GM21367 (cell line): ENCODE measurements around the gene ADAMTS2.
"Not testable (repeated sequence)": the region's sequence is repeated elsewhere in the genome, so short reads cannot be mapped to it uniquely, and the experiment has no call there.

Experiments used
- ATAC-seq: cut with Tn5 transposase; IDR thresholded peaks from one replicate; pipeline ENCODE4 v1.9.1; 2021; ENCODE audit not compliant: unreplicated experiment

ADAMTS2 gene

DNA sequence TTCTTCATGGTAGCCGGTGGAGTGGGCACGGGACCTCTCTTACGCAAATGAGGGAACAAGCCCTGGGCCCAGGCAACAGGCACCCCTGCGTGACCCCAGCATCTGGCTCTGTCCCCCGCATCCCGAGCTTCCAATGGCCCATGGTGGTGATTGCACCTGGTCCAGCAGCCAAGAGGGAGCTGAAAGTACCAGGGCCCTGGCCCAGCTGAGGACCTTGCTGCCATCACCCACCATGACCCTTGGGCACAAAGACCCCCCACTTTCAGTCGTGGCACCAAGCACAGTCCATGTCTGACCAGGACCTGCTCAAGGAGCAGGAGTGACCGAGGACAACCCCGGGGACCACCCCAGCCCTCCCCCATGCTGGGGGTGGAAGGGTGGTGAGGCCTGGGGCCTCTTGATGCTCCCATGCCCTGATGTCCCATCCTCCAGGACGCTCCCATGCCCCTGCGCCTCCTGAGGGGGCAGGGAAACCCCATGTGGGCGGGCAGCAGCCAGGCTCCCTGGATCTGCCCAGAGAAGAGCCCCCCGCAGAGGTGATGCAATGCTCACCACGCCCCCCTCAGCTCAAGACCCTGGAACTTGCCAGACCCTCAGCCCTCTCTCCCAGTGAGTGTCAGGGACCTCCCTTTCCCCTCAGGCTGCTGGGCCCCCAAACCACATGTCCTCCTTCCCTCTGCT is 123.9 kb downstream of the ADAMTS2 start:
- ATAC-seq = no peak

DNA sequence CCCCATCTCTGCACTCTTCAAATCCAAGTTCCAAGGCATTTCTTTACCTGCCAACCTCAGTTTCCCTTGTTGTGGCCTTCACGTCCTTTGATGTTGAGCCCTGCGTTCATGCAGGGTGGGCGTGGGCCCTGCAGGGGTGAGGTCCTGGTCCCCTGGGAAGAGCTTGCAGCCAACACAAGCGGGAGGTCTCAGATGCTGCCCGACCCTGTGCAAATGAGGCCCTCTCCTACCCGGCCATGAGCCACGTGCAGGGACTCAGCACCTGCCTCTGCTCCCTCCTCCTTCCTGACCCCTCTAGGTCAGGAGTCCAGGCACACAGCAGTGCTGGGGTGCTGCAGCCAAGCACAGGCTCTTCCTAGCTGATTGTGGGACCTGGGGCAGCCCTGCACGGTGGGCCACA is 124.5 kb downstream of the ADAMTS2 start:
- no peak for ATAC-seq

DNA sequence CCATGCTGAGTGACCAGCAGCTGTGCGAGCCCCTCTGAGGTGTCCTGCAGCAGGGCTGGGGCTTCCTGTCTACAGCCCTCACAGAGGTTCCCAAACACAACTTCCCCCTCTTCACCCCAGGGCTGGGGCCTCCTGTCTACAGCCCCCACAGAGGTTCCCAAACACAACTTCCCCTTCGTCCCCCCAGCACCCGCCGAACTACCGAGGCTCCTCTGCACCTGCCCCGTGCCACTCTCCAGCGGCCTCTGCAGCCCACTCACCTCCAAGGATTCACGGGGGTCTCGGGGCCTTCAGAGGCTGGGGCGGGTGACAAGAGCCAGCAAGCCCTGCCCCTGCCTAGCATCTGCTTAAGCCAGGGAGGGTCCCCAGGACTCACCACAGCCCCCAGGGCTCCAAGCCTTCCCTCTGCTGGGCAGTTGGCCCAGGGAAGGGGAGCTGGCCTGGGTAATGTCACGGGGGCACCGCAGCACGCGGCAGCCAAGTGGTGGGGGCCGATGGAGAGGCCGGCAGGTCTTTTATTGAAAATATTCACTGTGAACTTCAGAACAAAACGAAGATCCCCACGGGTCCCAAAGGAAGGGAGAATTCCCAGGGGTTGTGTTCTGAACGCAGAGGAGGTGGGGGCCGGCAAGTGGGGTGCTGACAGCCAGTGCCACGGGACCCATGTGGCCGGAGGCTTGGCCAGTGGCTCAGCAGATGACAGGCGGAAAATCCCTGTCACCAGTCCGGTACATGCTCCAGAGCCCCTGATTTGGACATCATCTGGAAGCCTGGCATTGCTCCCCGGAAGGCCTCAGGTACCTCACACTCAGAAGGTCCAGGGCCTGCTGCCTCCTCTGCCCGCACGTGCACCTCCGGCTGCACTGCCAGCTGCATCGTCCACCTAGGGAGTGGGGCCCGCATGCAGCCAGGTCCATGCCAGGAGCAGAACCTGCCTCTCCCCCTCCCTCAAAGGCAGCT is 125.3 kb downstream of the ADAMTS2 start:
- no peak for ATAC-seq

DNA sequence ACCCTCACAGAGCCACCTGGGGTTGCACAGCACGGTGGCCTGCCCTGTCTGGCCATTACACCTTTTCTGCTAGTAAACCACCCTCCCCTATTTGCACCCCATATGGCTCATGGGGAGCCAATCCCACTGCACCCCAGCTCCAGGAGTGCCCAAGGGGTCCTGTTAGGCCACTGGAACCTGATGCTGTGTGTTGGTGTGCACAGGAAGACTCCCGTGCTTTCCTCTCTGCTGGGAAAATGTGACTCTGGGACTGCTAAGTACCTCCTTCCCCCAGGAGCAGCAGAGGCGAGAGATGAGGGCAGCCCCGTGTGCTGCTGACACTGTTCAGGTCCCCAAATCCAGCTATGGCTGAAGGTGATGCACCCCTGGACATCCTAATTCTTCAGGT is 126.3 kb downstream of the ADAMTS2 start:
- ATAC-seq = no peak

DNA sequence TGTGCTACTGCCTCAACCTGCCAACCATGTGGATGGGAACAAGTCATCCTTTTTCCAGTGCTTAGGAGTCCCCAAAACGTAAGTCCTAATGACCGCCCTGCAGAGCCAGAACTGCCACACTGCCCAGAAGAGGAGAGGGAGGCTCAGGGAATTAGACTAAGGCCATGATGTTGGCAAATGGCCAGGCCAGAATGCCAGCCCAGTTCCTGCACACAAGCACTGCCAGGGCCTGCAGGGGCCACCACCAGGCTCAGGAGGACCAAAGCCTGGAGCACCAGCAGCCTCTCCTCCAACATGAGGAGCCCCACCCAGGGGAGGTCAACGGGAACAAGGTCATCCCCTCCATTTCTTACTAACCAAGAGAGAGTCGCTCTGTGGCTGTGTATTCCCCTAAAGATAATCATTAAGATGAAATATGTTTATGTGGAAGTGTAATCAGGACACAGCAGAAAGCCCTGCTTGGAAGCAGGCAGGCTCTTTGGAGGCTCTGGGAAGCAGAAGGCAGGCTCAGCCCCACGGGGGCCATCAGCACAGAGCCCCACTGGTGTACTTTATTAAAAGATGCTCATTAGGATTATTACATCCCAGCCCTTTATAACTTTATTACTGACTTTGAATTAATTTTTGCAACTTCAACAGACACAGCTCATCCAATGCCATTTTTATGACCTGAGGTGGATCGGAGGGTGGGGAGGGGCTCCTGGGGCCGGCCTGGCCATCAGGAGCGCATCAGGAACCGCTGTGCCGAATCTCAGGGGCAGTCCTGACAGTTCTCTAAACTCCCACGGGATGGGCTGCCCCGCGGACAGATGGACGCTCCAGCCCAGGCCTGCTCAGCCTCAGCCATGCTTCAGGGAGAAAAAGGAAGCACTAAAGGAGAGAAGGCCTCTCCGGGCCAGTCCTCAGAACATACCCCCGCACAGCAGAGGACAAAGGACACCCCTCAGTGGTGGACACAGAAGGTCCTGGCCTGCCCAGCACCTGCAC is 127.0 kb downstream of the ADAMTS2 start:
- ATAC-seq = no peak

DNA sequence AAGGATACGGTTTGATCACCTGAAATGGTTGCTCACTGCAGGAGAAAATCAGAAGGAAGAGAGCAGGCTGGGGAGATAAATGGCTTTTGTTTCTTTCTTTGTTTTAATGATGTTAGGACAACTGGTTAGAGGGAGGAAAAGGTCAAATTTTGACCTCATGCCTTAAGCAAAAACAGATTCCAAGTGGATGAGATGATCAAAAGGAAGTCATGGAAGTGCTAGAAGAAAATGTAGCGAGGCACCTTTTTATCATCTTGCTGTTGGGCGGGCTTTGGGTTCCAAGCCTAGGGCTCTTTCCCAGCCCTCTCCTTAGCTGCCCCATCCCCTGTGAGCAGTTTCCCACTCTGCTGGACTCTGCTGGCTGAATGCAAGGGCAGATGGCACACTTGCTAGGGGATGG is 127.9 kb downstream of the ADAMTS2 start:
- no peak for ATAC-seq

DNA sequence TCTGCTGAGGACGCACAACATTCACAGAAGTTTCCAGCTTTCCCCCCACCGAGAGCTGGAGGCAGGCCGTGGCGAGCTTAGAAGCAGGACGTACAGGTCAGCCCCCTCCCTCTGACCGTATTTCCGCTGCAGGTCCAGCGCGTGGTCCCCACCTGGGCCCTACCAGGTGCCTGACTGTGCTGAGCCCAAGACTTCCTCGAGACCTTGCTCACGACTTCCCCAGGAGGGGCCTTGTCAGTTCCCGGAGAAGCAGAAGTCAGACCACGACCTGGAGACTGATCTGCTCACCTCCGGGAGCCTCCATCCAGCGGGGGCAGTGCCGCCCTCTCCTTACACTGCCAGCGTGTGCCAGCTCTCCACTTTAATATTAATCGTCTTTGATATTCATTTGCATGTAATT is 128.9 kb downstream of the ADAMTS2 start:
- not testable (repeated sequence) for ATAC-seq

DNA sequence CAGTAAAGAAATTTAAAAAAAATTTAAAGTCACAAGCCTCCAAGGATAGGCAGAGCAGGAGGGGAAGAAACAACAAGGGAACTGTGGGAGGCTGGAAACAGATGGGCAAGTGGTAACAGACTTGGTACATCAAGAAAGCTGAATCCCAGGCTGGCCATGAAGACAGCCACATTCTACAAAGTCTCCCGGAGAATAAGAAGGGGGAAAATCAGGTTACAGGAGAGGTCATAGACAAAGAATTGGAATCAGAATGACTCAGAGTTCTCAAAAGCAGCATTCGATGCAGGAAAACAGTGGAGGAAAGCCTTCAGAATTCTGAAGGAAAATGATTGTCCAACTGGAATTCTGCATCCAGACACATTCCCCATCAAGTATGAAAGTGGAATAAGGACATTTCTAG is 129.7 kb downstream of the ADAMTS2 start:
- ATAC-seq = no peak

DNA sequence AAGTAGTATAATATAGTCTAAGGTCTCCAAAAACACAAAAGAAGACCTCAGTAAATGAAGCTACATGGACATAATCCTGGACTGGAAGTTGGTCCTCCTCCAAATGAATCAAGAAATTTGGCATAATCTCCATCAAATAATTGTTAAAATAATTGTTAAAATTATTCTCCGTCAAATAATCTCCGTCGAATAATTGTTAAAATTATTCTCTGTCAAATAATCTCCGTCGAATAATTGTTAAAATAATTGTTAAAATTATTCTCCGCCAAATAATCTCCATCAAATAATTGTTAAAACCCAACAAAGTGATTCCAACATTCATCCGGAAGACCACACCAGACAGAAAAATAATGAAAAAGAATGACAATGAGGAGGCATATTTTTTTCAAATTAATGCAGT is 130.6 kb downstream of the ADAMTS2 start:
- ATAC-seq = no peak

DNA sequence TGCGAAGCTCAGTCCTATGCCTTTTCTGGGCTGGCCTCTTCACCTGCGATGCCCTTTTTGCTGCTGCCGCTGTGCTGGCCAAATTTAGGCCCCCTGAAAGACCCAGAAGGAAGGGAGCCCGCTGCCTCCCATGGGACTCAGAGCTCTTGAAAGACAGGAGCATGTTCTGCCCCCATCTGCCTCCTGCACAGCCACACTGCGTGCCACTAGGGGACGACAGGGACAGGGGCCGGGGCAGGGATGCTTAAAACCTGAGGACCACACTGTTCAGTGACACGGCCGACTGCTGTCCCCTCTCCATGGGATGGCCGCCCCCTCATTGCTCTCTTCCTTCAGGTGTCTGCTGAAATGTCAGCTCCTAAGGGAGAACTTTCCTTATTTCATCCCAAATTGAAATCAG is 132.4 kb downstream of the ADAMTS2 start:
- no peak for ATAC-seq

DNA sequence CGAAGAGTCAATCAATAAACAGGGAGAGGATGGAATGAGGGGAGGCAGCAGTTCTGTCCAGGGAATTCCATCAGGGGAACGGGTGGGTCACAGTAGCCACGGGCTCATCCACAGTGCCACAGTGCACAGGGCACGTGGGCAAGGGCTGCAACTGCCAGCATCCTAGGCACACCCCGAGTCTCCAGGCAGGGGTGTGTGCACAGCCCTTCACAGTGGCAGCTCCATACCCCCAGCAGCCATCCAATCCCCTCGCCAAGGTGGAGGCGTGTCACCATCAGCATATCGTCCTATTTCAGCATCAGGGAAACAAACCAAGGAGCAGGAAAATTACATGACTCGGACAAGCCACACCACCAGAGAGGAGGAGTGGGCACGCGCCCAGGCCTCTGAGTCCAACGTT is 133.6 kb downstream of the ADAMTS2 start:
- no peak for ATAC-seq

DNA sequence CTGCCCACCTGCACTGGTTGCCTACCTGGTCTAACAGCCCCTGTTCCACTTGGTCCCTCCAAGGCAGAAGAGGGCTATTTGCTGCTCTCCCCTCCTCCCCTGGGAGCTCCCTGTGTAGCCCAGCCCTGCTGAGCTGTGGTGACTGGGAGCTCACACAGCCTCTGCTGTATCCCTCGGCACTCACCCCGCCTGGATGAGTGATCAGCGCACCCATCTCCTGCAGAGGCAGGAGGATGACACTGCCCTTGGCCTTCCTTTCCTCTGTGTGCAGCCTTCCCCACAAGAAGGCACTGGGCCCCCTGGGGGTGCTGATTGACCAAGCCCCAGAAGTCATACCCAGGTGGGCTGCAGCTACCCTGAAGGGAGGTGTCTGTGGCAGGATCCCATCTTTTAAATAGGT is 134.2 kb downstream of the ADAMTS2 start:
- no peak for ATAC-seq

DNA sequence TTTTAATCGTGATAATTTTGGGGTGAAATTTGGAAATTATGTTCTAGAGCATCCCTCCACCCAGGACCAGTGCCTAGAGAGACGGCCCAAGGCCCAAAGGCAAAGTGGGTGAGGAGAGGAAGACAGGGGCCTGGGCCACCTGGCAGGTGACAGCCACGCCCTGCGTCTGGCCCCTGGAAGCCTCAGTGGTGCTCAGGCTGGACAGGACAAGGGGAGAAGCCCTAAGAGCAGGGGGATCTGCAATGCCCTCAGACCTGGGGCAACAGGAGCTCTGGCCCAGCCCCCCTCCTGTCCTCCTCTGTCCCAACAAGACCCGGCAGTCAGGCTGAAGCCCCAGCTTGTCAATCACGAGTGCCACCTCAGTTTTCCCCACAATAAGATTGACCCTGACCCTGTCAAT is 134.8 kb downstream of the ADAMTS2 start:
- ATAC-seq = no peak

DNA sequence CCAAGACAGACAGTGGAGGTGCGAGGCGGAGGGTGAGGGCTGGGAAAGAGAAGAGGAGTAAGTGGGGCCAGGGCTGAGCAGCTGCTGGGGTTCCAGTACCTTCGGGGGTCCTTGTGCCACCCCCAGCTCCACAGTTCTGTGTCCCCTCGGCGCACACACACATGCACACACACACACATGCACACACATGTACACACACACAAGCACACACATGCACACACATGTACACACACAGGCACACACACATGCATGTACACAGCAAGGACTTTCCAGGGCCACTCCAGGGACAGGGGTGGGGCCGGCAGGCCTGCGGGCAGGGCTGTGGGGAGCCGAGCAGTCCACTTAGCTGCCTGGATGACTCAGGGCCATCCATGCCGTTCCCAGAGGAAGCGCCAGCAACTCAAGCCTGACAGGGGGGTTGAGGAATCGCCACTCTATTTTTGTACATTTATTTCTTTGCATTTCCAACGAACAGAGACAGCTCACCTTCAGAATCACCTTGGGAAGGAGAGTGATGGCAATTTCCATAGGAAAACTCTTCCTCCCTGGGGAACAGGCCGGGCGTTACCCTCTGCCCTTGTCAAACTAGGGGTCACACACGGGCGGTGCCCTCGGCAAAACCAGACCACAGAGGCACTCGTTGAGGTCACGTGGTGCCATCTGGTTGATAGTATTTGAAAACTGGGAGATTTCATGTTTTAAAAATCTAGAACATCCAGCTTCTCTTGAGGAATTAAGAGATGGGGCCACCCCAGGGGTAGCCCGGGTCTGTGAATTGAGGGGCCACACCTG is 135.7 kb downstream of the ADAMTS2 start:
- ATAC-seq = no peak

DNA sequence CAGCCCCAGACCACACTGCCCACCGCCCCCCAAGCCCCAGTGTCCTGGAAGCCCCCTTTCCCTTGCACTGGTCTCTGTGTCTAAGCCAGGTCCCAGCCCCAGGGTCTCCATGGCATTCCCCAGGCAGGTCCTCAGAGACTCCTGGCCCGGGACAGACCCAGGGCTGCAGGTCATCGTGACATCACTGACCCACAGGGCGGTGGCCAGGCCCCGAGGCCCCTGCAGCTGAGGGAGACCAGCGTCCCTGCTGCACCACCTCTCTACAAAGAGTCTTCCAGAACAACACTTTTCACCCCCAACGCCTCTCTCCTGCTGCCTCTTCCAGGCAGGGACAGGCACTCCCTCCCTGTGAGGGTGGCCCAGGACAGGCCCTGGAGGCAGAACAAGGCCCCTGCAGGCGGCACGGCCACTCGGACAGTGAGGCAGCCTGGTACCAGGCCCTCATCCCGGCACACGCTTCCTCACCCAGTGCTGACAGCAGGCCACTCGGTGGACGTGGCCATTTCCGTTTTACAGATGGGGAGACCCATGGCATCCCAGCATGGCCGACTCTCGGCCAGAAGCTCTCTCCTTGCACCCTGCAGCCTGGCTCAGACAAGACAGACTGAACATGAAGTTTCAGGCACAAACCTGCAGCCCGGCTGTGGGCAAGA is 136.4 kb downstream of the ADAMTS2 start:
- ATAC-seq = no peak

DNA sequence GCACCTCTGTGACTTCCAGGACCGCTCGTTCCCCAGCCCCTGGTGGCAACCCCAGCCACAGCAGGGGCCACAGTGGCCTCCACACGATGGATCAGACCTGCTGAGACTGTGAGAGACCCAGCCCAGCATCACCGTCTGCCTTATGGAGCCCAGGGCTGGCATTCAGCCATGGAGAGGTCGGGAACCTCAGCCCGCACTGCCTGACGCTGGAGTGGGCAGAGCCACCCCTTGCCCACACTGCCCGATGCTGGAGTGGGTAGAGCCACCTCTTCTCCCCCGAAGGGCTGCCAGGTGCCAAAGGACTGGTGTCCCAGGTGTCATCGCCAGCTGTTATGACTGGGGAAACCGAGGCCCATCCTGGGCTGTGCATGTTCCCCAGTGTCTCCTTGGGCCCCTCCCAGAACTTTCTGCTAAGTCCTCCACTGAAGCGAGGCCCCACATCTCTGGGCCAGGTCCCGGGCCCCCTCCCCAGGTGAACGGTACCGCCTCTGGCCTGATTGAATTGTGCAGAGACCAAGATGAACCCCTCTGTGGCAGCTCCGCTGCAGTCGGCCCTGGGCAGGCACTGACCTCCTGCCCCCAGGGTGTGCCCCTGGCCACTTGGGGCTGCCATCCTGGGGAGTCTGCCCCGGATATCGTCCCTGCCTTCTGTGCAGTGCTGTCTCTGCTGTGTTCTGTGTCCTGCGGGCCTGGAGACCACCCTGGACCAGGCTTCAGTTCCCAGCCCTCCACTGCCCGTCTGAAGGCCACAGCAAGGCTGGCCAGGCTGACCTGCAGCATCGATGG is 137.1 kb downstream of the ADAMTS2 start:
- ATAC-seq = no peak

DNA sequence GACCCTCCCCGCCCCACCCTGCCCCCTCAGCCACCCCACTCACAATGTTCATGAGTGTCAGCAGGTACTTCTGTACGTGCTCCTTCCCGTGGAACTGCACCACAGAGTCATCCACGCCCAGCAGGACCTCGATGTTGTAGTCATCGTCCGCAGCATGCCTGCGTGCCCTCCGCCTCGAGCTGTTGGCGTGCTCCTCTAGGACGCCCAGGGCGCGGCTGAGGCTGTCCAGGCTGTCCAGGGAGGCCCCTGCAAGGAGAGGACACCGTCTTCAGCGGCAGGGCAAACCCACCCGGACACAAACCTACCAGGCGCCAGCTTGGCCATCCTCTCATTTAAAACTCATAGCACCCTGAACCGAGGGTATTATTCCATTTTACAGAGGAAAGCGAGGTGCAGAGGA is 137.8 kb downstream of the ADAMTS2 start:
- no peak for ATAC-seq

DNA sequence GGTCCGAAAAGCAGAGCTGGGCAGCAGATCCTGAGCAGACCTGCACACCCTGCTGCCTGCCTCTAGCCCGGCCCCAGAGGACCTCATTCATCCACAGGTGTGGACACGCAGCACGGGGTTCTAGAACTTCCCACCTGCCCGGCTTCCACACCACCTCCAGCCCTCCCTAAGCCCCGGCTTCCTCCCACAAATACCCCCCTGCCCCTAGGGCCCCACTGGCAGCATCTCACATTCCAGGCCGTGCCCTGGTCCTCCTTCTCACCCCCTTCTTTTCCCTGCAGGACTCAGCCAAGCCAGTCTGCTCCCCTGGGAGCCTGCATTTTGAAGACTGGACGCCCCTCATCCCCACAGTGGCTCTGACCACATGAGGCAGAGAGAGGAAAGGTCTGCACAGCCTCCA is 138.9 kb downstream of the ADAMTS2 start:
- ATAC-seq = no peak

DNA sequence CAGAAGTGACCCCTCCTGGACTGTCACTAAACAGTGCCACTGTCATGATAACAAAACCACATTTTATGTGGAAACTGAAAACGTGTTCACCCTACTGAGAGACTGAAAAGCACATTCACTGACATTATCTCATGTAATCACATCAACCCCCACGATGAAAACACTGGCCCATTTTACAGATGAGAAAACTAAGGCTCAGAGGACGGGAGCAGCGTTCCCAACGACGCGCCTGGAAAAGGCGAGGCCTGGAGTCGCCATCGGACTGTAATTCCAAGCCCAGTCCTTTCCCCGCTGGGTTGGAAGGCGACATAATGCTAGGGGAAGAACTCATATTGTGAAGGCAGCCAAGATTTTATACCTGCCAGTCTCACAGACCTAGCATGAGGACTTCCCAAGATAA is 140.0 kb downstream of the ADAMTS2 start:
- ATAC-seq = no peak
